NOMO-1 (cell line): Measurements from ENCODE around the gene CHD2.
"Not testable (repeated sequence)": the region's sequence is repeated elsewhere in the genome, so short reads cannot be mapped to it uniquely, and the experiment has no call there.

ENCODE experiments used
- DNase-seq, 2 experiments: peaks; one replicate each; lab custom pipeline; 2025; ENCODE audit not compliant: unreplicated experiment in 2 of 2; lab: John Stamatoyannopoulos, UW

The CHD2 gene

GRCh38 chr15:92899948-92900730 is at the start of gene CHD2:
CHD2 (plus strand) TSS chr15:92900324; CDS start chr15:92901238, 914 bp downstream.
- peak; percentile 83 to 92 for DNase-seq

- no peak for DNase-seq
Observed at GRCh38 chr15:92853222-92853621, 46.9 kb upstream of the CHD2 start.

GRCh38 chr15:92861742-92862141 is 38.4 kb upstream of the CHD2 start:
- DNase-seq: no peak

DNA sequence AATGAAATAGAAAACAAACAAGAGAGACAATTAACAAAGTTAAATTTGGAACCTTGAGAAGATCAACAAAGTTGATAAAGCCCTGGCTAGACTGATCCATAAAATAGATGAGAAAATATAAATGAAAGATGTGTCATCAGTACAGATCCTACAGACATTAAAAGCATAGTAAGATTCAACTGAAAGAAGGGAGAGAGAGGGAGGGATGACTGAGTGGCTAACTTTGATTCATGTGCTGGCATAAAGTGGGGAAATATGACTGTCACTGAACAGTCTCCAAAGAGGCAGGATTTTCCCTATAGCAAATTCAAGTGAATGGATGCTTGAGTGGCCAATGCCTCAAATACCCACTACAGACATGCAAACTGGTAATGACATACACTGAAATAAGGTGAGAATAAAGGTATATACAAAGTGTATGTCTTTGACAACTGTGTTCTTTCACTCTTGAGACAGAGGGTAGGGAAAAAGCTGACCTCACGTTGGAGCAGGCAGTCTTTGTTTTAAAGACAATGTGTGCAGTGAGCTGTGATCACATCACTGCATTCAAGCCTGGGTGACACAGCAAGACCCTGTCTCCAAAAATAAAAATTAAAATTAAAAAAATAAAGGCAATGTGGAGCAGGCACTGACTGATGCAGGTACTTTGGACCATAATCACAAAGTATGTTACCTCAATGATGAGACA is 35.9 kb upstream of the CHD2 start:
- DNase-seq: no peak

- DNase-seq: no peak
Observed at GRCh38 chr15:92869263-92869940, 30.7 kb upstream of the CHD2 start.

DNA sequence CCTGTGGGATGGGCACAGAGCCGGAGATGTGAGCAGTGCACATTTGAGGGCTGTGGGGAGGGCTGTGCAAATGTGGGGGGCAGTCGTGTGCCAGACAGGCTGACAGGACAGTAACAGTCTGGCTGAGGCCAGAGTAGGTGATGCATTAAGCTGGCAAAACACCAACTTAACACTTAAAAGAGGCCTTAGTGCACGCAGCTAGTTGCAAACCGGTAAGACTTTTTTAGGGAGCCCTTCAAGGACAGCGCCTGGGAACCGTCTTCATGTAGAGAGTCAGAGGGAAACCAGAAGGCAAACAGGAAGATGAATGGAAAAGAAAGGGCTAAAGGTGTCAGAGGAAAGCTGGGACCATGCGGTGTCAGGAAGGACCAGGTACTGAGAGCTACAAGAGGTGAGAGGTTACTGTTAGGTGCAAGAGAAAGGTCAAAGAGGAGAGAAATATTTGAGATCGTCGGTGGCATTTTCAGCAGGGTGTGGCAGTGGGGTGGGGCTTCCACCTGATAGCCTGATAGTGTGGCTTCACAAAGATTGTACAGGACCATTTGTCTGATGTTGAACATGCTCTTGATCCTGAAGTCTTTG is 30.0 kb upstream of the CHD2 start:
- no peak for DNase-seq

GRCh38 chr15:92872967-92873366 is 27.2 kb upstream of the CHD2 start:
- not testable (repeated sequence) for DNase-seq

DNA sequence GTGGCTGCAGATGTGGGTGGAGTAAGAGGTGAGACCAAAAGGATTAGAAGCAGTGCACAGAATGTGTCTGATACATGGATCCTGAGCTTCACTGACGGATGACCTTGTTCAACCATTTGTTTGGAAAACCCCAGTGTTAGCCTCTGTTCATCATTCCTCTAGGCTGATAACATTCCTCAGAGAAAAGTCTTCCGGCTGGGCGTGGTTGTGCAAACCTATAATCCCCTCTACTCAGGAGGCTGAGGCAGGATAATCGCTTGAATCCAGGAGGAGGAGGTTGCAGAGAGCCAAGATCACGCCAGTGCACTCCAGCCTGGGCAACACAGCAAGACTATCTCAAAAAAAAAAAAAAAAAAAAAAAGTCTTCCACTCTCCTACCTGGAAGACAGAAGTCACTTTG is 23.1 kb upstream of the CHD2 start:
- DNase-seq: no peak

DNA sequence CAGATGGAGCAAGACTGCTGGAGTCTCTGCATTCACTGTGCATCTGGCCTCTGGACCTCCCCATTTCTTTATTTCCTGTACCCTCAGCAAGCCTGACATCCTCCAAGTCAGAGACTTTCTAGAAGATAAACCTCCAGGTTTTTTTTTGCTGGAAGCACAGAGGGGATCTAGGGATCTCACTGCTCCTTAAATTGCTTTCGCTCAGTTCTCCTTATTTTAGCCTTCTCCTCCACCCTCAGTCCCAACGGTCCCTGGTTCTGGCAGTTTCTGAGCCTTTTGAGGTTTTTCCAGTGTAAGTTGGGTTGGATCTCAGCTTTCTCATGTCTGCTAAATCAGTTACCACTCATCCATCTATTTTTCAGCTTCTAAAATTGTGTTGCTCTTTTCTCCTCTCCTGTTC is 22.7 kb upstream of the CHD2 start:
- no peak for DNase-seq

- DNase-seq: no peak
Observed at GRCh38 chr15:92878593-92879053, 21.5 kb upstream of the CHD2 start.

DNA sequence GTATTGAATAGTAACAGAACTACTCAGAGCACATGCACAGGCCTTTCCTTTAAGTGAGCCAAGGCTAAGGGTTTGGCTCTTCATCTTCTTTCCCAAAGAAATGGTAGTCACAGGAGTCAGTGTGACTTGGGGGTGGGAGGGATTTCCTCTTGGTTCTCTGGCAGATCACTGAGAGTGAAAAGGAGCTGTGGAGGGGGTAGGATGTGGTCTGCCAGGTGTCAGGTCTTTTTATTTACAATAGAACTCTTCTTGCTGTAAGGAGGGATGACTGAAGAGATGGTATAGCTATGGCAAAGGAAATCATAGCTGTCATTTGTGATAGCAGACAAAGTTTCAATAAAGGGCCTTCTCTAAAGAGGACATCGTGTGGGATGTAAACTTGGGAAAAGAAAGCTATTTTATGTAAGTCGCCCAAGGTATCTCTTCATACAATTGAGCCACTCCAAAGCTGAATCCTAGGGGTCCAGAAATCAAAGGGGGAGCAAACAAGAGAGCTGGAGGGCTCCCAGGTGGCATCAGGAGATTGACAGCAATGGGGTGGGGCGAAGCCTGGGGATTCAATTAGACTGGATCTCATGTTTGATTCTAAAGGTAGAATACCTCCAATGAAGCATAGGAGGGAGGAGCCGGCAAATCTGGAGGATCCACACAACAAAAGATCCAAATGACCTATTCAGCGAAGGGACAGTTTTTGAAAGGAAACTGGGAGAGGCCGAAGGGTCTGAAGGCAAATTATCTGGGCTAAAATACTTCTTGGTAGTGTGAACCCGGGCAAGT is 20.0 kb upstream of the CHD2 start:
- DNase-seq: no peak

DNA sequence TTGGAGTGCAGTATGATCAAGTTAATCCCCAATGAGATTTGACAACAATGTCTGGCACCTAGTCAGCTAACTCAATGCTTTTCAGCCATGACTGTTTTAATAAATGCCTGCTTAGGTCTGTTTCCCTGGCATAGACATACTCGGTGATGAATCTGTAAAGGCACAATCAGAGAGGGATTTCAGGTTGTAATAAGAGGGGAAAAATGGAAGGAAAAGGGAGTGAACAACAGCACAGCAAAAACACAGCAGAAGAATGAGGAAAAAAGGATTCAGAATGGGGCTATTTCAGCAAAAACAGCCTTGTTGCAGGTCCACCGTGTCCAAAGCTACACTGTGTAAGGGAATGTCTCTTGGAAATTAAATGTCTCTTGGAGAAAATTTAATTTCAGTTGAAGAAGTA is 19.3 kb upstream of the CHD2 start:
- no peak for DNase-seq

GRCh38 chr15:92881211-92881754 is 18.8 kb upstream of the CHD2 start:
- no peak for DNase-seq

GRCh38 chr15:92881802-92882696 is 18.1 kb upstream of the CHD2 start:
- peak; percentile 99 for DNase-seq

DNA sequence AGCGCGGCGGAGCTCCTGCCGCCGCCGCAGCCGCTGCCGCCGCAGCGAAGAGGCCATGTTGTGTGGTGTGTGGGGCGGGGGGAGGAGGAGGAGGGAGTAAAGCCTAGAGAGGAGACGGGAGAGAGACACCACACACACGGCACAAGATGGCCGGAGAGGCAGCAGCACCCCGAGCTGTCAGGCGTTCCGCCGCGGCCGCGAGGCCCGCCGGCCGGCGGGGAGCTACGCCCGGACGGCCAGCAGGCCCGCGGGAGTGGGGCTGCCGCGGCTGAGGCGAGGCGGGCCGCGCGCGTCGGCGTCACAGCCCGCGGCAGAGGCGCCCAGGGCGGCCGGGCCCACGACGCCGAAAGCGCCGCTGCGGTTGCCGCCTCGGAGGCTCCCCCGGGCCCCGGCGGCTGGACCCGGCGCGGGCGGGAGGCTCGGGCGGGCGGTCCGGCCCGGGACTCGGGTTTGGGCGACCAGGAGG is 17.4 kb upstream of the CHD2 start:
- DNase-seq: no peak

- peak in 1 of 2 experiments; percentile 53 for DNase-seq
Observed at GRCh38 chr15:92883163-92883875, 16.8 kb upstream of the CHD2 start.

GRCh38 chr15:92883876-92884435 is 16.2 kb upstream of the CHD2 start:
- DNase-seq: peak in 1 of 2 experiments; percentile 55
